K562 (cell line): Measurements from ENCODE around the gene FAM174C. TPM values are rescaled to one million over a fixed set of nuclear protein-coding genes. Genes with fewer than 3 reads are reported as not detected.

ENCODE experiments used
- ARID1B ChIP-seq: fragments of 450-650 bp; IDR thresholded peaks from 2 replicates; pipeline ENCODE4 v1.6.1; 2016; ENCODE audit warnings: antibody characterized with exemption, mild to moderate bottlenecking, inconsistent platforms
- CUX1 ChIP-seq: fragments of 200-800 bp; sonication (Bioruptor generic); IDR thresholded peaks from 2 replicates; pipeline ENCODE4 v1.6.1; 2016; ENCODE audit warnings: missing genetic modification characterization, missing compliant biosample characterization
- EHMT2 ChIP-seq: fragments of 450-650 bp; IDR thresholded peaks from 2 replicates; pipeline ENCODE4 v1.6.1; 2018; ENCODE audit warnings: antibody characterized with exemption
- FOXP4 ChIP-seq: sonication (generic); formaldehyde crosslinking; IDR thresholded peaks from 2 replicates; pipeline ENCODE4 v1.8.0; 2022; ENCODE audit warnings: mild to moderate bottlenecking, missing genetic modification reagents, borderline replicate concordance
- LEF1 ChIP-seq: fragments of 450-650 bp; IDR thresholded peaks from 2 replicates; pipeline ENCODE4 v1.6.1; 2016; ENCODE audit warnings: mild to moderate bottlenecking
- NR1H2 ChIP-seq: sonication (generic); formaldehyde crosslinking; IDR thresholded peaks from 2 replicates; pipeline ENCODE4 v1.4.0; 2020; ENCODE audit warnings: mild to moderate bottlenecking, missing genetic modification reagents
- THRB ChIP-seq: fragments of 450-650 bp; formaldehyde crosslinking; conservative IDR thresholded peaks from 2 replicates; pipeline ENCODE4 v1.4.0; 2022; ENCODE audit warnings: mild to moderate bottlenecking, missing genetic modification characterization
- ZNF282 ChIP-seq: sonication (generic); formaldehyde crosslinking; IDR thresholded peaks from 2 replicates; pipeline ENCODE4 v1.8.1; 2023; ENCODE audit warnings: missing genetic modification reagents
- ZNF347 ChIP-seq: fragments of 450-650 bp; formaldehyde crosslinking; IDR thresholded peaks from 2 replicates; pipeline ENCODE4 v1.4.0; 2020; ENCODE audit warnings: low read depth, mild to moderate bottlenecking, moderate library complexity
- ZNF586 ChIP-seq: fragments of 450-650 bp; formaldehyde crosslinking; conservative IDR thresholded peaks from 2 replicates; pipeline ENCODE4 v1.4.0; 2020; ENCODE audit warnings: mild to moderate bottlenecking, moderate library complexity
- ZNF780A ChIP-seq: fragments of 250-450 bp; sonication (Bioruptor Pico); IDR thresholded peaks from 2 replicates; pipeline ENCODE4 v1.5.0; 2021; ENCODE audit warnings: mild to moderate bottlenecking
- polyA plus RNA-seq, 8 experiments: library from polyadenylated mRNA; depleted of rRNA in 4 of 8; stranded (reverse) in 5 of 8; unstranded in 3 of 8; fragments of >200 nt; fragmentation: Nextera tagmentation in 2 of 8; fragmentation: Illumina TruSeq in 1 of 8; extraction: Ambion mirVana in 2 of 8; extraction: Trizol in 1 of 8; gene quantifications; 2 replicates each; pipeline versions ENCODE4 v1.2.1 to v1.2.3, GENCODE V29; 2011 to 2014; ENCODE audit warnings: inconsistent platforms in 1 of 8, missing spikeins in 1 of 8
- total RNA-seq, 7 experiments: library from RNA; depleted of rRNA in 6 of 7; stranded (reverse); fragments of >200 nt in 6 of 7; fragmentation: Illumina TruSeq in 2 of 7; extraction: Trizol in 2 of 7; gene quantifications; 2 replicates each; pipeline versions ENCODE4 v1.2.1 to v1.2.3, GENCODE V29; 2011 to 2021; ENCODE audit warnings: low replicate concordance in 1 of 7
- TF ChIP-seq, protein P1 (sequence below), 3 experiments: fragments of 200-800 bp in 1 of 3; sonication (Bioruptor generic) in 1 of 3; sonication (generic) in 1 of 3; formaldehyde crosslinking in 1 of 3; IDR thresholded peaks; 2 replicates each; pipeline versions ENCODE4 v1.6.1 to v1.8.0; 2016 to 2022; ENCODE audit warnings: mild to moderate bottlenecking in 2 of 3, missing compliant biosample characterization in 2 of 3, missing genetic modification characterization in 2 of 3, missing genetic modification reagents in 1 of 3
- TF ChIP-seq, protein P2 (sequence below), 2 experiments: fragments of 450-650 bp; IDR thresholded peaks; 2 replicates each; pipeline ENCODE4 v1.6.1; 2018; ENCODE audit warnings: mild to moderate bottlenecking in 2 of 2, low read depth in 1 of 2; ENCODE audit not compliant: partially characterized antibody in 2 of 2

Gene FAM174C
- total and polyA plus RNA-seq, 9 of the 15 experiments (the other 6 are each of a cell fraction or from before 2014, with no cell fraction given), result 0.66 to 89.6 (median 20.3) TPM

- 0 out of 2 replicates have a peak, but pooled peaks have one; percentile 51 for TF ChIP-seq THRB
- 0 out of 2 replicates have a peak, but pooled peaks have one; percentile 39 for TF ChIP-seq NR1H2 (CRISPR knock-in tag)
- TF ChIP-seq ARID1B, result peak; percentile 45; the same call in 1 of the 2 replicates
- TF ChIP-seq FOXP4 (CRISPR knock-in tag), result 0 out of 2 replicates have a peak, but pooled peaks have one; percentile 49
- 0 out of 2 replicates have a peak, but pooled peaks have one; percentile 25 for TF ChIP-seq ZNF347 (CRISPR knock-in tag)
- TF ChIP-seq LEF1, result no peak
- peak; percentile 75; the same call in 1 of the 2 replicates for TF ChIP-seq ZNF780A (CRISPR knock-in tag)
- TF ChIP-seq, protein P1, sequence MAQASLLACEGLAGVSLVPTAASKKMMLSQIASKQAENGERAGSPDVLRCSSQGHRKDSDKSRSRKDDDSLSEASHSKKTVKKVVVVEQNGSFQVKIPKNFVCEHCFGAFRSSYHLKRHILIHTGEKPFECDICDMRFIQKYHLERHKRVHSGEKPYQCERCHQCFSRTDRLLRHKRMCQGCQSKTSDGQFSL (CRISPR knock-in tag; IDR thresholded peaks at IDR 0.05), result no peak
- TF ChIP-seq, protein P1 (tag; IDR thresholded peaks at IDR 0.05), result no peak
- TF ChIP-seq CUX1 (CRISPR knock-in tag), result 0 out of 2 replicates have a peak, but pooled peaks have one; percentile 76
- TF ChIP-seq, protein P2, sequence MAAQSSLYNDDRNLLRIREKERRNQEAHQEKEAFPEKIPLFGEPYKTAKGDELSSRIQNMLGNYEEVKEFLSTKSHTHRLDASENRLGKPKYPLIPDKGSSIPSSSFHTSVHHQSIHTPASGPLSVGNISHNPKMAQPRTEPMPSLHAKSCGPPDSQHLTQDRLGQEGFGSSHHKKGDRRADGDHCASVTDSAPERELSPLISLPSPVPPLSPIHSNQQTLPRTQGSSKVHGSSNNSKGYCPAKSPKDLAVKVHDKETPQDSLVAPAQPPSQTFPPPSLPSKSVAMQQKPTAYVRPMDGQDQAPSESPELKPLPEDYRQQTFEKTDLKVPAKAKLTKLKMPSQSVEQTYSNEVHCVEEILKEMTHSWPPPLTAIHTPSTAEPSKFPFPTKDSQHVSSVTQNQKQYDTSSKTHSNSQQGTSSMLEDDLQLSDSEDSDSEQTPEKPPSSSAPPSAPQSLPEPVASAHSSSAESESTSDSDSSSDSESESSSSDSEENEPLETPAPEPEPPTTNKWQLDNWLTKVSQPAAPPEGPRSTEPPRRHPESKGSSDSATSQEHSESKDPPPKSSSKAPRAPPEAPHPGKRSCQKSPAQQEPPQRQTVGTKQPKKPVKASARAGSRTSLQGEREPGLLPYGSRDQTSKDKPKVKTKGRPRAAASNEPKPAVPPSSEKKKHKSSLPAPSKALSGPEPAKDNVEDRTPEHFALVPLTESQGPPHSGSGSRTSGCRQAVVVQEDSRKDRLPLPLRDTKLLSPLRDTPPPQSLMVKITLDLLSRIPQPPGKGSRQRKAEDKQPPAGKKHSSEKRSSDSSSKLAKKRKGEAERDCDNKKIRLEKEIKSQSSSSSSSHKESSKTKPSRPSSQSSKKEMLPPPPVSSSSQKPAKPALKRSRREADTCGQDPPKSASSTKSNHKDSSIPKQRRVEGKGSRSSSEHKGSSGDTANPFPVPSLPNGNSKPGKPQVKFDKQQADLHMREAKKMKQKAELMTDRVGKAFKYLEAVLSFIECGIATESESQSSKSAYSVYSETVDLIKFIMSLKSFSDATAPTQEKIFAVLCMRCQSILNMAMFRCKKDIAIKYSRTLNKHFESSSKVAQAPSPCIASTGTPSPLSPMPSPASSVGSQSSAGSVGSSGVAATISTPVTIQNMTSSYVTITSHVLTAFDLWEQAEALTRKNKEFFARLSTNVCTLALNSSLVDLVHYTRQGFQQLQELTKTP (IDR thresholded peaks at IDR 0.05; ENCODE audit: low read depth in 1 of 2, partially characterized antibody in 2 of 2), result no peak
- TF ChIP-seq EHMT2, result no peak
- peak; percentile 75; the same call in 1 of the 2 replicates for TF ChIP-seq ZNF282
- TF ChIP-seq ZNF586 (CRISPR knock-in tag), result 0 out of 2 replicates have a peak, but pooled peaks have one; percentile 3
These were observed 474 bp upstream of the FAM174C start (continued) for GRCh38 chr19:1274852-1275259.
